ENCODE data around the gene WDR31.

DNA sequence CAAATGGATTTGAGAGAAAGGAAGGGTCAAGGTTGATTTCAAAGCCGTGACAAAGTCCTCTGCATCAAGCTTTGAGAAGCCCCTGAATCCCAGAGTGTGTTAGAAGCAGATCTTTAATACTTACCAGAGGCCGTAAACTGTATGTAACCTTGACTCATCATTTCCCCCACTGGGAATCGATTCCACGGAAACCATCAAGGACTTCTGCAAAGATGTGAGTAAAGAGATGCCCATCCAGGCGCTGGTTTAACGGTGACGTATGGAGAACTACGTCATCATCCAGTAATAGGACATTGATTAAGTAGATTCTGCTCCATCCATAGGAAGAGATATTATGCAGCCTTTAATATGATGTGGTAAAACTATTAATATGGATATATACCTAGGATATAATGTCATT lies 38.5 kb downstream of the WDR31 start:
- no peak for TF ChIP-seq CTCF (tag by site-specific recombination; IDR thresholded peaks at IDR 0.05)
- no peak for TF ChIP-seq HOXA7 (CRISPR knock-in tag; IDR thresholded peaks at IDR 0.05; ENCODE audit: borderline replicate concordance)
- no peak for TF ChIP-seq PBX3 (CRISPR knock-in tag; IDR thresholded peaks at IDR 0.05)
- no peak for TF ChIP-seq ZNF155 (tag by site-specific recombination; IDR thresholded peaks at IDR 0.05)
- TF ChIP-seq ZNF416 (tag by site-specific recombination; IDR thresholded peaks at IDR 0.05) = no peak
- TF ChIP-seq ZNF350 (tag by site-specific recombination; IDR thresholded peaks at IDR 0.05) = no peak

Measured in HEK293 (cell line).